Measurements from ENCODE around the gene MKI67.
"Not testable (repeated sequence)": the region's sequence is repeated elsewhere in the genome, so short reads cannot be mapped to it uniquely, and the experiment has no call there.

Gene MKI67

GRCh38 chr10:128095753-128096469, 30.3 kb downstream of the MKI67 start:
- Histone ChIP-seq H3K4me1 (no peaks in the 10 kb centered on the region), H3K27ac (no peak overlapping the region), H3K36me3 (ENCODE audit: control insufficient read depth, insufficient read depth, low read length) (no peaks in the 10 kb centered on the region), H3K4me2 (ENCODE audit: low read length) (no peak overlapping the region), H3K4me3 (ENCODE audit: low read depth, low read length) (no peak overlapping the region), H2AFZ (no peak overlapping the region), H3K9ac (no peak overlapping the region), H3K79me2 (no peaks in the 10 kb centered on the region), H3K9me3 (ENCODE audit: control insufficient read depth, low read length) (no peaks in the 10 kb centered on the region), H3K27me3 (ENCODE audit: control insufficient read depth, insufficient read depth, low read length) (no peaks in the 10 kb centered on the region)
- no peak for TF ChIP-seq CTCF (IDR thresholded peaks at IDR 0.05)

GRCh38 chr10:128095027-128095752, 31.0 kb downstream of the MKI67 start:
- H3K9ac ChIP-seq: no peak overlapping the region
- no peak overlapping the region for H2AFZ ChIP-seq
- no peaks in the 10 kb centered on the region for H3K79me2 ChIP-seq
- H3K36me3 ChIP-seq (ENCODE audit: control insufficient read depth, insufficient read depth, low read length): no peaks in the 10 kb centered on the region
- H3K9me3 ChIP-seq (ENCODE audit: control insufficient read depth, low read length): no peaks in the 10 kb centered on the region
- no peaks in the 10 kb centered on the region for H3K4me1 ChIP-seq
- H3K4me3 ChIP-seq (ENCODE audit: low read depth, low read length): no peak overlapping the region
- H3K27ac ChIP-seq: no peak overlapping the region
- H3K27me3 ChIP-seq (ENCODE audit: control insufficient read depth, insufficient read depth, low read length): no peaks in the 10 kb centered on the region
- no peak for TF ChIP-seq CTCF (IDR thresholded peaks at IDR 0.05)
- H3K4me2 ChIP-seq (ENCODE audit: low read length): no peak overlapping the region

GRCh38 chr10:128094596-128094995, 31.6 kb downstream of the MKI67 start:
- not testable (repeated sequence) for H3K36me3 ChIP-seq (ENCODE audit: control insufficient read depth, insufficient read depth, low read length); H3K4me3 ChIP-seq (ENCODE audit: low read depth, low read length); H3K27me3 ChIP-seq (ENCODE audit: control insufficient read depth, insufficient read depth, low read length); H3K79me2 ChIP-seq; H3K27ac ChIP-seq; H3K4me2 ChIP-seq (ENCODE audit: low read length); H2AFZ ChIP-seq; H3K9ac ChIP-seq; H3K4me1 ChIP-seq; H3K9me3 ChIP-seq (ENCODE audit: control insufficient read depth, low read length)

GRCh38 chr10:128092454-128092853, 33.8 kb downstream of the MKI67 start:
- Histone ChIP-seq H3K9ac (no peak overlapping the region), H3K4me2 (ENCODE audit: low read length) (no peak overlapping the region), H3K9me3 (ENCODE audit: control insufficient read depth, low read length) (no peaks in the 10 kb centered on the region), H3K4me1 (no peaks in the 10 kb centered on the region), H3K79me2 (no peaks in the 10 kb centered on the region), H3K36me3 (ENCODE audit: control insufficient read depth, insufficient read depth, low read length) (no peaks in the 10 kb centered on the region), H3K27me3 (ENCODE audit: control insufficient read depth, insufficient read depth, low read length) (no peaks in the 10 kb centered on the region), H2AFZ (no peak overlapping the region), H3K4me3 (ENCODE audit: low read depth, low read length) (no peak overlapping the region), H3K27ac (no peak overlapping the region)
- TF ChIP-seq CTCF (IDR thresholded peaks at IDR 0.05): no peak

- Histone ChIP-seq H3K4me1 (no peaks in the 10 kb centered on the region), H3K27me3 (ENCODE audit: control insufficient read depth, insufficient read depth, low read length) (no peaks in the 10 kb centered on the region), H3K9ac (no peak overlapping the region), H2AFZ (no peak overlapping the region), H3K9me3 (ENCODE audit: control insufficient read depth, low read length) (no peaks in the 10 kb centered on the region), H3K4me2 (ENCODE audit: low read length) (no peak overlapping the region), H3K79me2 (no peaks in the 10 kb centered on the region), H3K36me3 (ENCODE audit: control insufficient read depth, insufficient read depth, low read length) (no peaks in the 10 kb centered on the region), H3K27ac (no peak overlapping the region), H3K4me3 (ENCODE audit: low read depth, low read length) (no peak overlapping the region)
- no peak for TF ChIP-seq CTCF (IDR thresholded peaks at IDR 0.05)
Measured at GRCh38 chr10:128091636-128092210, 34.5 kb downstream of the MKI67 start.
